Cardiac fibroblast (primary cell): ENCODE results near the gene GDPD1.
A peak's percentile ranks its signal among the peaks of the same experiment; 100 is the strongest.
"Not testable (repeated sequence)": the region's sequence is repeated elsewhere in the genome, so short reads cannot be mapped to it uniquely, and the experiment has no call there.

ENCODE experiments used
- DNase-seq, 2 donors: peaks; one replicate each; pipeline versions ENCODE4 v3.0.0 to v3.0.0-alpha.2; 2010; ENCODE audit warnings: low read depth in 2 of 2
- H3K4me3 ChIP-seq, 2 donors: replicated peaks in 1 of 2; 1 replicate in 1 of 2; 2 replicates in 1 of 2; pipeline ENCODE4 v1.5.1; 2011; ENCODE audit warnings: low read depth in 2 of 2, low read length in 2 of 2, mild to moderate bottlenecking in 2 of 2, moderate library complexity in 1 of 2
- TF ChIP-seq, protein P1 (sequence below): IDR thresholded peaks from one replicate; pipeline ENCODE4 v1.5.1; 2011; ENCODE audit warnings: low read depth, mild to moderate bottlenecking, low read length, inconsistent platforms

The GDPD1 gene

DNA sequence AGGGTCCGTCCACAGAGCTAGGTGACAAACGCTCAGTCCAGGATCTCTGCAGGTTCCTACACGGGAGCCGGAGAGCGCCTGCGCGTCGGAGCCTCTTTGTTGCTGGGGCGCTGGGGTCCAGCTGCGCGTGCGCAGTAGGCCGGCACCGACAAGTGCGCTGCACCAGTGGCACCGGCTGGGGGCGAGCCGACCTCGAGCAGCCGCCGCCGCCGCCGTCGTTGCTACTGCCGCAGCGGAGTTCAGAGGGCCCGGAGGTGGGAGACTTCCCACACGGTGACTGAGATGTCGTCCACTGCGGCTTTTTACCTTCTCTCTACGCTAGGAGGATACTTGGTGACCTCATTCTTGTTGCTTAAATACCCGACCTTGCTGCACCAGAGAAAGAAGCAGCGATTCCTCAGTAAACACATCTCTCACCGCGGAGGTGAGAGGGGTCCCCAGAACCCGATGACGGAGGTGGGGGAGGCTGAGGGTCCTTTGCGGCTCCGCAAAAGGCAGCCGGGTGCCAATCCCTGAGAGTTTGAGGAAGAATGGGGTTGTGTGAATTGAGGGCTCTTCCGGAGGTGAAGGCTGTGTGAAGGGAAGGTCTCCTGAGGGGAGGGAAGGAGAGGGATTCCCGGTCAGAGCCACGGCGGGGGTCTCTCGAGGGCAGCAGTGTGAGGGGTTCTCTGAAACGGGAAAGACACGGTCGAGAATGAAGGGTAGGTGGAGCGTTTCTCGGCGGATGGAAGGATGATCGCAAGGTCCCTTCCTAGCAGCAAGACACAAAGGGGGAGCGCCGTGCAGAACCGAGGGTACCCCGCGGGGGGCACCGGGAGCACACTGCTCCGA lies at the start of gene GDPD1:
GDPD1 (plus strand) TSS at position 184 of the 831 bp plus-strand sequence; CDS start at position 283, 99 bp downstream.
- peak within 1 kb of the TSS; percentile 56 to 88 for H3K4me3 ChIP-seq
- peak; percentile 91 to 94 for DNase-seq
- TF ChIP-seq, protein P1, sequence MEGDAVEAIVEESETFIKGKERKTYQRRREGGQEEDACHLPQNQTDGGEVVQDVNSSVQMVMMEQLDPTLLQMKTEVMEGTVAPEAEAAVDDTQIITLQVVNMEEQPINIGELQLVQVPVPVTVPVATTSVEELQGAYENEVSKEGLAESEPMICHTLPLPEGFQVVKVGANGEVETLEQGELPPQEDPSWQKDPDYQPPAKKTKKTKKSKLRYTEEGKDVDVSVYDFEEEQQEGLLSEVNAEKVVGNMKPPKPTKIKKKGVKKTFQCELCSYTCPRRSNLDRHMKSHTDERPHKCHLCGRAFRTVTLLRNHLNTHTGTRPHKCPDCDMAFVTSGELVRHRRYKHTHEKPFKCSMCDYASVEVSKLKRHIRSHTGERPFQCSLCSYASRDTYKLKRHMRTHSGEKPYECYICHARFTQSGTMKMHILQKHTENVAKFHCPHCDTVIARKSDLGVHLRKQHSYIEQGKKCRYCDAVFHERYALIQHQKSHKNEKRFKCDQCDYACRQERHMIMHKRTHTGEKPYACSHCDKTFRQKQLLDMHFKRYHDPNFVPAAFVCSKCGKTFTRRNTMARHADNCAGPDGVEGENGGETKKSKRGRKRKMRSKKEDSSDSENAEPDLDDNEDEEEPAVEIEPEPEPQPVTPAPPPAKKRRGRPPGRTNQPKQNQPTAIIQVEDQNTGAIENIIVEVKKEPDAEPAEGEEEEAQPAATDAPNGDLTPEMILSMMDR, result peak; percentile 26

GRCh38 chr17:59172436-59173004 lies 47.8 kb upstream of the GDPD1 start:
- no peak for DNase-seq
- H3K4me3 ChIP-seq, result no peak overlapping the region
- TF ChIP-seq, protein P1, result no peak

DNA sequence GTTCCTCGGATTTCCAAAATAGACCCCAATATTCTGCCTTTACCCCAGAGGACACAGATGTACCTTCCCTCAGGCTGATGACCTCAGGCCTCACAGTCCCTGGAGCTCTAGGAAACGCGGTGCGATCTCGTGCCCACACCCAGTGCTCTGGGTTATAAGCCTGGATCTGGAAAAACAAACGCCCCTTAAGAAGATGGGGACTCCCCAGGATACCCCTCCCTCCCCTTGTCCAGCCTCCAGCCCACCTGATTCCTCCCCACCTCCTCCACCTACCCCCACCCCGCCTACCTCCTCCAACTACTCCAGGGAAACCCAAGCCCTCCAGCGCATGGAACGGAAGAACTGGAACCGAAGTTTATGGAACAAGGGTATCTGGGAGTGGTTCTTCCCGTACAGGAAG lies 45.6 kb upstream of the GDPD1 start:
- no peak overlapping the region for H3K4me3 ChIP-seq
- no peak for DNase-seq
- TF ChIP-seq, protein P1, result no peak

- H3K4me3 ChIP-seq, result no peak overlapping the region
- DNase-seq, result no peak
- TF ChIP-seq, protein P1, result no peak
These were observed 45.2 kb upstream of the GDPD1 start for GRCh38 chr17:59175076-59175475.

DNA sequence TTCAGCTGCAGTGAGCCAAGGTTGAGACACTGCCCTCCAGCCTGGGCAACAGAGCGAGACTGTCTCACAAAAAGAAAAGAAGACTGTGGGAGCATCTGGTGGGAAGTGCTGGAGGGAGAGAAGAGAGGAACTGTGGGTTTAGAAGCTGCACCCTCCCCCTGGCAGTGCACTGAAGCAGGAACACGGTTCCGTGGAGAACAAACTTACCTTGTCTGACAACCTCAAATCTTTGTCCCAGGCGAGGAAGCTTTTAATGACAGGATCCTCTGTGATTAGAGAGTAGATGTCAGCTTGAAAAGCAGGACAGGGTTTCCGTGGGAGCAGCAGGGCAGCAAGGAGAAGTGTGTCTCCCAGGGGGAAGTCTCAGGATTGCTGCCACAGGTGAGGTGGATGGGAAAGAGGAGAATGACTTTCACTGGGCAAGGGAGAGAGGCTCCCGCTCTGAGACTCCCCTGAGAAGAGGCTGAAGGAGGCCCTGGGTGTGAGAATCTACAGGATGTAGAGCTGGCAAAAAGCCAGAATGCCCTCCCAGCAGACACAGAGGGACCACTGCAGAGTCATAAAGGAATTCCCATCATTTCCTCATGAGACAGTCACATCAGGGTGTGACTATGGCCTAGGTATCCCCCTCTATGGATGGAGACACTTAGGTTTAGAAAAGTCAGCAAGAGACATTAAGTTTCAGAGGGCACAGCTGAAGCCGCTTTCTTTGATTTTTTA lies 41.9 kb upstream of the GDPD1 start:
- TF ChIP-seq, protein P1, result no peak
- DNase-seq, result no peak
- no peak overlapping the region for H3K4me3 ChIP-seq

- H3K4me3 ChIP-seq, DNase-seq: not testable (repeated sequence)
These were observed 40.7 kb upstream of the GDPD1 start for GRCh38 chr17:59179601-59180000.

DNA sequence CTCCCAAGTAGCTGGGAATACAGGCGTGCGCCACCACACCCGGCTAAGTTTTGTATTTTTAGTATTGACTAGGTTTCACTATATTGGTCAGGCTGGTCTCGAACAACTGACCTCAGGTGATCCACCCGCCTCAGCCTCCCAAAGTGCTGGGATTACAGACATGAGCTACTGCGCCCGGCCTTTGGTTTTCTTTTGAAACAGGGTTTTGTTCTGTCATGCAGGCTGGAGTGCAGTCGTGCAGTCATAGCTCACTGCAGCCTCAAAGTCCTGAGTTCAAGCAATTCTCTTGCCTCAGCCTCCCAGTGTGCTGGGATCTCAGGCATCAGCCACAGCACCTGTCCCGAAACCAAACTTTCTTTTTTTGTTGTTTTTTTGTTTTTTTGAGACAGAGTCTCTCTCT lies 39.7 kb upstream of the GDPD1 start:
- H3K4me3 ChIP-seq, result no peak overlapping the region
- DNase-seq, result no peak
- TF ChIP-seq, protein P1, result no peak
